GM12872 (cell line): ENCODE measurements around the gene GAD2.

Source experiments
- TF ChIP-seq, protein P1 (sequence below): IDR thresholded peaks from 3 replicates; pipeline ENCODE4 v1.5.1; 2011; ENCODE audit warnings: low read depth, mild to moderate bottlenecking, low read length, moderate library complexity; ENCODE audit not compliant: insufficient read depth

GAD2 gene

DNA sequence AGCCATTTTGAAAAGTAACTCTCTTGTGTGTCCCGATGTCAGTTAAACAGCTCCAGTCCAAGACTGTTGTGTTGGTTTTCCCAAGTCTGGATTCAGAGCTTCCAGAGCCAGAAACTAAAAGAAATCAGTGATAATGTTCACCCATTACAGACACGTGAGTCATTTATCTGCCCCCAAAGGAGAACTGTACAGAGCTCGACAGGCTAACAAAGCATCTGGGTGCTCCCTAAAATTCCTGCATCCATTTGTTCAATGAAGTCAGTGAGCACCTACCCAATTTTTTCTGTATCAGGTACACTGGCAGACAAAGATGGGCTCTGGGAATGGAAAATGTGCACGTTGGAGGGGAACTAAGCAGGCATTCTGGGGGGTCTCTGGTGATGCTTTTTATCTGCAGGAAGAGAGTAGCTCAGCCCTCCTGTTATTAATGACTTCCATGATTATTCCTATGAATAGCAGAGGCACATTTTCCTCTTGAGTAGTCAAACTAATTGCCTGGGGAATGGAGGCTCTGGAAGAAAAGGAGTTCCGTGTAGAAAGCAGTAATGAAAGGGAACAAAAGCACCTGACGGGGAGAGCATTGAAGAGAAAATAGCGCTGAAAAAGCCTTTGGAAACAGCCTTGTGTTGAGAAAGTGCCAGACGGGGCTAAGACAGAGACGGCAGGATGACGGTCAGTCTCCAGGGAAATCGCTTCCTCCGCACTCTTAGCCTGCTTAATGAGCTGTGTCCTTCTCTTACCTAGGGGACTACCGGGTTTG lies 75.3 kb downstream of the GAD2 start:
- TF ChIP-seq, protein P1, sequence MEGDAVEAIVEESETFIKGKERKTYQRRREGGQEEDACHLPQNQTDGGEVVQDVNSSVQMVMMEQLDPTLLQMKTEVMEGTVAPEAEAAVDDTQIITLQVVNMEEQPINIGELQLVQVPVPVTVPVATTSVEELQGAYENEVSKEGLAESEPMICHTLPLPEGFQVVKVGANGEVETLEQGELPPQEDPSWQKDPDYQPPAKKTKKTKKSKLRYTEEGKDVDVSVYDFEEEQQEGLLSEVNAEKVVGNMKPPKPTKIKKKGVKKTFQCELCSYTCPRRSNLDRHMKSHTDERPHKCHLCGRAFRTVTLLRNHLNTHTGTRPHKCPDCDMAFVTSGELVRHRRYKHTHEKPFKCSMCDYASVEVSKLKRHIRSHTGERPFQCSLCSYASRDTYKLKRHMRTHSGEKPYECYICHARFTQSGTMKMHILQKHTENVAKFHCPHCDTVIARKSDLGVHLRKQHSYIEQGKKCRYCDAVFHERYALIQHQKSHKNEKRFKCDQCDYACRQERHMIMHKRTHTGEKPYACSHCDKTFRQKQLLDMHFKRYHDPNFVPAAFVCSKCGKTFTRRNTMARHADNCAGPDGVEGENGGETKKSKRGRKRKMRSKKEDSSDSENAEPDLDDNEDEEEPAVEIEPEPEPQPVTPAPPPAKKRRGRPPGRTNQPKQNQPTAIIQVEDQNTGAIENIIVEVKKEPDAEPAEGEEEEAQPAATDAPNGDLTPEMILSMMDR: no peak

DNA sequence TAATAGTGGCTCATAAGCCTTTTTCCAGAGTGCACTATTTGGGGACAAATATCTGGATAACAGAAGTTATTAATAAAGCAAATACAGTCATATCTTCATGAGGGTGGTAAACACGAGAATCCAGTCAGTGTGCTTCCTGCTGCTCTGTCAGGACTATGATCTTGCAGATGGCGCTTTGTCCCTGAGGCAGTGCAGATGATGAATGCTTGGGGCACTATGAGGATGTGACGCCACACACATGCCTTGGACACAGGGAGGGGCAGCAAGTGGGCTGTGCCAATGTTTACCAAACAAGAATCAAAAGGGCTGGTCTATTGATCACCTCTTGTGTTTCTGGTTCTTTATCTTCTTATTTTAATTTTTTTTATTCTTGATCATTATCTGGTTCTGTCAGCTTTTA lies 79.8 kb downstream of the GAD2 start:
- TF ChIP-seq, protein P1: no peak

DNA sequence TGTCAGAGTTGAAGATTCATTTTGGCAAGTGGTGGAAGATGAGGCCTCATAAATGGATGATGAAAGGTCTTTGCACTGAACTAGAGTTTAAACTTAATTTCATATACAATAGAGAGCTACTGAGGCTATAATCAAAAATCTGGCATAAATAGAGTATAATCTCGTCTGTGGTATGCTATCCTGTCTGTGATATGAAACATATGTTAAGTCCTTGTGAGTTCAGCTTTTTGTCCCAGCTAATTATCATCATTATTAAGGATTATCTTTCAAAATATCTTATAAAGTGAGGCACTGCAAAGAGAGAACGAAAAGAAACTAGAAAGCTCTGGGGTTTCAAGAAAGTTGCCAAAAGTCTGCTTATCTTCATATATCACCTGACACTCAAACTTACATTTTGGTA lies 83.4 kb downstream of the GAD2 start:
- TF ChIP-seq, protein P1: no peak

DNA sequence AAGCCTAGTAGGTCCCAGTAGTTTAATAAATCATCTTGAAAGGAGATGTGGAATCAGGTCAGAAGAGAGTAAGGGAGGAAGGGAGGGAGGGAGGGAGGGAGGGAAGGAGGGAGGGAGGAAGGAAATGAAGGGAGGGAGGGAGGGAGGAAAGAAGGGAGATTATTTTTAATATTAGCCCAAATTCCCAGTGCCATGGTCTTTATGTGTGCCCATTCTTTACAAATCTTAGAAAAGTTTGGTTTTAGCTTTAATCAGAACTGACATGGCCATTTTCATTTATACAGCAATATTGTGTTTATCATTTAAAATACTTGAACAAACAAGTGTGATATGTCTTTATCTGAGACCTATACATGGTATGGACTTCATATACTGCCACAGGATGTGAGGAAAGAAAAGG lies 86.8 kb downstream of the GAD2 start:
- TF ChIP-seq, protein P1: no peak

DNA sequence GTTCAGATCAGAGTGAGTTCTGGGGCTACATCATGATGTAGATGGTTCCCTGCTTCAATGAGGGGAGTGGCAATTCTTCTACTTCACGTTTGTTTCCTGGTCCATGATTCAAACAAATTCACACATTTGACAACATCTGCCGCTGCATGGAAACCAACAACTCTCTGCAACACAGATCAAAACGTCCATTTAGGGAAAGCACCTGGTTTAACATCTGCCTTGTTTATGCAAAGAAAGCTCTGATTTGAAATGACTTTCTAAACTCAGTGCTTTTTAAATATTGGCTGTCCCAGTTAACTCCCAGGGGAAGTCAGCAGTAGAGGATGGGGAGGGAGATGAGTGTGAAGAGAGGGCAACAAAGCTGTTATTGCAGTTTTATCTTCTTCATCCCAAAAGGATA lies 93.8 kb downstream of the GAD2 start:
- TF ChIP-seq, protein P1: no peak

DNA sequence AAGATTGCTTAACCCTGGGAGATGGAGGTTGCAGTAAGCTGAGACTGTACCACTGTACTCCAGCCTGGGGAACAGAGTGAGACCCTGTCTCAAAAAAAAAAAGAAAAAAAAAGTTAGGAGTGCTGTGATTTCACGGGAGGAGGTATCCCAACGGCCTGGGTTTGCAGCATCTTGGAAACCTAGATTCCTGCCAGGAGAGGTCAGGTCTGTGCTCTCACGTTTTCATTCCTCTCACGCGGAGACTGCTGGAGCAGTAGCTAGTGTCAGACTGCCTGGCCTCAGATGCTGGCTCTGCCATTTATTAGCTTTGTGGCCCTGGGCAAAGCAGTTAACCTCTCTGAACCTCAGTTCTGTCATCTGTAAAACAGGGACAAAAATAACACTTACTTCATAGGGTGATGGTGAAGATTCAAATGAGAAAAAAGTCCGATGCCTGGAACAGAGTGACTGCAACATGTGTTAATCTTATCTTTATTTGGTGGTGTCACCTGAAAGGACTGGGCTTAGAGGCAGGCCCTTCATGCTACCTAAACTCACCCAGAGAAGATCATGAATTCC lies 94.9 kb downstream of the GAD2 start:
- TF ChIP-seq, protein P1: no peak

DNA sequence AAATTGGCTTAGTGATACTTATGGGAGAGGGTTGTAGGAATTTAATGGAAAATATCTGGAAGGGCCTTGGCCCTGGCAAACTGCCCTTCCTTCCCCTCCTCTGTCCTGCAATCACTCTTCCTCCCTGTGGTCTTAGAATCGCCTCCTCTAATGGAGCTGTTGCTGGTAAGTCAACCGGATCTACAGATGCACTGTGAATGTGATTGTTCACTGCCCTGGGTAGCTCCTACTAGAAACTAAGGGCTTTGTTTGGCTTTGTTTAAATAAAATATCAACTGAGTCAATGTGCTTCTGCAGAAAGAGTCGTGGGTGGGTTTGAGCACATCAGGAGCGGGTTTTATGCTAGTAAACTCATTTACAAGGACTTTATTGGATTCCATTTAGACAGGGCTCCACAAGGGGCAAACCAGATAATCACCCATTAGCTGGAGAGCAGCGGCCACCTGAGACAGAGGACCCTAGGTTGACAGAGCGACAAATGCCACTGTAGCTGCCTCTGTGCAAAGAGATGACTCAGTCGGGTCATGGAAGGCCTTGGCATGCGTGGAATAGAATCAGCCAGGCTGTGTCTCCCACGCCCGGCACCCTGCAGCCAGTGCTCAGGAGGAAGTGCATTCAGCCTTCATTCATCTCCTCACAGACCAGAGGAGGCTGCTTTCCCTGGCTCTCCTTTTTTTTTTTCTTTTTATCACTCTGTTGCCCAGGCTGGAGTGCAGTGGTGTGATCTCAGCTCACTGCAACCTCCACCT lies 97.9 kb downstream of the GAD2 start:
- TF ChIP-seq, protein P1: no peak
